ENCODE data around the gene TCEA2. TPM values are rescaled to one million over a fixed set of nuclear protein-coding genes. Genes with fewer than 3 reads are reported as not detected.
A peak's percentile ranks its signal among the peaks of the same experiment; 100 is the strongest.

TCEA2 gene
- total and polyA plus RNA-seq, 9 of the 15 experiments (the other 6 are each of a cell fraction or from before 2014, with no cell fraction given) = 1.4 to 28.7 (median 5.4) TPM

- TF ChIP-seq KDM1A (IDR thresholded peaks at IDR 0.05) (no peak), USF2 (CRISPR knock-in tag; IDR thresholded peaks at IDR 0.05) (peak; percentile 34; the same call in 1 of the 2 replicates), ZBTB7A (IDR thresholded peaks at IDR 0.05; ENCODE audit: borderline replicate concordance, control insufficient read depth, low read depth, low read length) (peak; percentile 54; the same call in 1 of the 2 replicates), RUNX1 (IDR thresholded peaks at IDR 0.05; ENCODE audit: low read depth) (no peak), ZC3H4 (CRISPR knock-in tag; IDR thresholded peaks at IDR 0.05; ENCODE audit: borderline replicate concordance) (no peak), PURB (CRISPR knock-in tag; IDR thresholded peaks at IDR 0.05; ENCODE audit: low read depth) (no peak), ASH1L (IDR thresholded peaks at IDR 0.05; ENCODE audit: borderline replicate concordance, low read depth, partially characterized antibody) (no peak), SMC3 (conservative IDR thresholded peaks at IDR 0.05; ENCODE audit: insufficient read depth, low read depth, low read length) (peak; percentile 44; the same call in 1 of the 2 replicates), HIVEP1 (CRISPR knock-in tag; IDR thresholded peaks at IDR 0.05) (no peak), STAT5A (IDR thresholded peaks at IDR 0.05; ENCODE audit: borderline replicate concordance, low read length) (no peak), ZC3H8 (IDR thresholded peaks at IDR 0.05) (no peak), REST (IDR thresholded peaks at IDR 0.05; ENCODE audit: borderline replicate concordance) (peak; percentile 28; the same call in 1 of the 2 replicates), REST (CRISPR knock-in tag; IDR thresholded peaks at IDR 0.05; ENCODE audit: low read depth) (no peak), NCOR1 (IDR thresholded peaks at IDR 0.05) (no peak), MAFF (IDR thresholded peaks at IDR 0.05; ENCODE audit: low read length) (no peak), BHLHE40 (IDR thresholded peaks at IDR 0.05; ENCODE audit: low read length) (peak; percentile 40; the same call in 1 of the 2 replicates)
- TF ChIP-seq, protein P1, sequence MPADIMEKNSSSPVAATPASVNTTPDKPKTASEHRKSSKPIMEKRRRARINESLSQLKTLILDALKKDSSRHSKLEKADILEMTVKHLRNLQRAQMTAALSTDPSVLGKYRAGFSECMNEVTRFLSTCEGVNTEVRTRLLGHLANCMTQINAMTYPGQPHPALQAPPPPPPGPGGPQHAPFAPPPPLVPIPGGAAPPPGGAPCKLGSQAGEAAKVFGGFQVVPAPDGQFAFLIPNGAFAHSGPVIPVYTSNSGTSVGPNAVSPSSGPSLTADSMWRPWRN (IDR thresholded peaks at IDR 0.05; ENCODE audit: low read depth) = no peak
- TF ChIP-seq, protein P2, sequence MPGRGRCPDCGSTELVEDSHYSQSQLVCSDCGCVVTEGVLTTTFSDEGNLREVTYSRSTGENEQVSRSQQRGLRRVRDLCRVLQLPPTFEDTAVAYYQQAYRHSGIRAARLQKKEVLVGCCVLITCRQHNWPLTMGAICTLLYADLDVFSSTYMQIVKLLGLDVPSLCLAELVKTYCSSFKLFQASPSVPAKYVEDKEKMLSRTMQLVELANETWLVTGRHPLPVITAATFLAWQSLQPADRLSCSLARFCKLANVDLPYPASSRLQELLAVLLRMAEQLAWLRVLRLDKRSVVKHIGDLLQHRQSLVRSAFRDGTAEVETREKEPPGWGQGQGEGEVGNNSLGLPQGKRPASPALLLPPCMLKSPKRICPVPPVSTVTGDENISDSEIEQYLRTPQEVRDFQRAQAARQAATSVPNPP (IDR thresholded peaks at IDR 0.05; ENCODE audit: borderline replicate concordance, insufficient read depth, insufficient read length) = no peak
These were observed 6.7 kb downstream of the TCEA2 start (continued) for GRCh38 chr20:64069614-64070243.
